B cell (primary cell): ENCODE results near the gene EXOC3. TPM values are rescaled to one million over a fixed set of nuclear protein-coding genes. Genes with fewer than 3 reads are reported as not detected.

Experiments
- ATAC-seq: fragments of 200-7000 bp; cut with Tn5 transposase; one replicate; pipeline ENCODE4 v1.10.0; 2021; ENCODE audit warnings: low read depth, mild to moderate bottlenecking, moderate number of reproducible peaks, moderate library complexity
- CTCF ChIA-PET: fragments of 350-600 bp; sonication (Branson Sonifier 250); formaldehyde crosslinking; loops from one replicate; lab custom pipeline; 2021; ENCODE audit warnings: antibody characterized with exemption, inconsistent platforms; lab: Charles Lee
- POLR2A ChIA-PET: fragments of 350-600 bp; sonication (Branson Sonifier 250); formaldehyde crosslinking; loops from one replicate; lab custom pipeline; 2021; ENCODE audit warnings: antibody characterized with exemption; lab: Charles Lee
- DNase-seq: peaks from one replicate; pipeline ENCODE4 v3.0.0; 2013
- H2AFZ ChIP-seq: 2 replicates; pipeline ENCODE4 v1.6.1; 2012; ENCODE audit warnings: mild to moderate bottlenecking, low read depth, low read length; ENCODE audit not compliant: insufficient read depth, poor library complexity, severe bottlenecking
- H3K27ac ChIP-seq, 2 donors: 1 replicate in 1 of 2; 2 replicates in 1 of 2; pipeline ENCODE4 v1.5.1; 2012 to 2013; ENCODE audit warnings: low read length in 2 of 2, mild to moderate bottlenecking in 2 of 2, moderate library complexity in 1 of 2
- H3K27me3 ChIP-seq, 4 experiments: fragments of 200-600 bp in 1 of 4; sonication (generic) in 1 of 4; replicated peaks in 1 of 4; 1 replicate in 2 of 4; 2 replicates in 2 of 4; pipeline versions ENCODE4 v1.6.1 to v1.7.0; 2013 to 2016; ENCODE audit warnings: low read length in 3 of 4, mild to moderate bottlenecking in 2 of 4, mixed read lengths in 1 of 4, moderate library complexity in 1 of 4; ENCODE audit not compliant: insufficient read depth in 4 of 4, control insufficient read depth in 3 of 4; ENCODE audit errors: control extremely low read depth in 1 of 4
- H3K36me3 ChIP-seq, 2 experiments: replicated peaks in 1 of 2; 1 replicate in 1 of 2; 2 replicates in 1 of 2; pipeline versions ENCODE4 v1.6.1 to v1.7.1; 2013; ENCODE audit warnings: low read length in 1 of 2; ENCODE audit not compliant: insufficient read depth in 2 of 2, control insufficient read depth in 1 of 2; ENCODE audit errors: control extremely low read depth in 1 of 2, extremely low read depth in 1 of 2
- H3K4me1 ChIP-seq, 2 donors: fragments of 200-600 bp in 1 of 2; sonication (generic) in 1 of 2; 1 replicate in 1 of 2; 2 replicates in 1 of 2; pipeline versions ENCODE4 v1.5.1 to v1.6.1; 2013 to 2017; ENCODE audit warnings: low read length in 2 of 2; ENCODE audit not compliant: control insufficient read depth in 2 of 2, insufficient read depth in 2 of 2
- H3K4me2 ChIP-seq: replicated peaks from 2 replicates; pipeline ENCODE3; 2012; ENCODE audit warnings: mild to moderate bottlenecking, low read depth, low read length; ENCODE audit not compliant: poor library complexity, severe bottlenecking
- H3K4me3 ChIP-seq, 5 experiments: fragments of 200-600 bp in 1 of 5; sonication (generic) in 1 of 5; 1 replicate in 3 of 5; 2 replicates in 2 of 5; pipeline versions ENCODE4 v1.5.1 to v1.7.0; 2011 to 2016; ENCODE audit warnings: low read length in 4 of 5, mild to moderate bottlenecking in 4 of 5, low read depth in 2 of 5, control low read depth in 1 of 5, moderate library complexity in 1 of 5; ENCODE audit not compliant: insufficient read depth in 1 of 5; ENCODE audit errors: control extremely low read depth in 1 of 5, extremely low read depth in 1 of 5
- H3K79me2 ChIP-seq: fragments of 200-600 bp; sonication (generic); one replicate; pipeline ENCODE4 v1.6.0; 2016; ENCODE audit warnings: low read length; ENCODE audit not compliant: control insufficient read depth, insufficient read depth
- H3K9ac ChIP-seq: fragments of 200-600 bp; sonication (generic); 2 replicates; pipeline ENCODE4 v1.6.1; 2017; ENCODE audit warnings: mild to moderate bottlenecking, low read length, moderate library complexity
- H3K9me3 ChIP-seq, 3 donors: one replicate each; pipeline versions ENCODE4 v1.6.1 to v1.7.1; 2013; ENCODE audit warnings: low read length in 2 of 3; ENCODE audit not compliant: control insufficient read depth in 2 of 3, insufficient read depth in 1 of 3; ENCODE audit errors: control extremely low read depth in 1 of 3
- H4K20me1 ChIP-seq: 2 replicates; pipeline ENCODE4 v1.6.0; 2012; ENCODE audit warnings: mild to moderate bottlenecking, low read length; ENCODE audit not compliant: insufficient read depth, control insufficient read depth, poor library complexity, severe bottlenecking
- H3K27ac Mint-ChIP-seq: one replicate; pipeline ENCODE4 v1.8.0; 2021; ENCODE audit warnings: mixed read lengths
- H3K27me3 Mint-ChIP-seq: one replicate; pipeline ENCODE4 v1.8.0; 2021; ENCODE audit warnings: mixed read lengths
- H3K4me1 Mint-ChIP-seq: one replicate; pipeline ENCODE4 v1.8.0; 2021; ENCODE audit warnings: mixed read lengths
- H3K4me3 Mint-ChIP-seq: one replicate; pipeline ENCODE4 v1.8.0; 2021; ENCODE audit warnings: mixed read lengths
- H3K9me3 Mint-ChIP-seq: one replicate; pipeline ENCODE4 v1.8.0; 2022; ENCODE audit warnings: mixed read lengths; ENCODE audit not compliant: insufficient read depth
- EZH2 ChIP-seq: IDR thresholded peaks from 2 replicates; pipeline ENCODE4 v1.6.1; 2012; ENCODE audit warnings: borderline replicate concordance, low read depth, mild to moderate bottlenecking, moderate library complexity, low read length; ENCODE audit not compliant: insufficient read depth, poor library complexity, severe bottlenecking
- WGBS: methylation state at CpG from one replicate; pipeline ENCODE4 v1.1.5; 2013; ENCODE audit warnings: missing lambda C conversion rate; ENCODE audit not compliant: insufficient coverage; 5-methylcytosine and 5-hydroxymethylcytosine counted together
- intact Hi-C: fragments of 100-400 bp; cut with micrococcal nuclease; formaldehyde crosslinking; loops from one replicate; pipeline ENCODE4 v1.10.0; 2022
- polyA plus RNA-seq: library from polyadenylated mRNA; depleted of rRNA; stranded (reverse); fragments of >200 nt; gene quantifications from 2 replicates; pipeline ENCODE4 v1.2.3, GENCODE V29; 2012
- total RNA-seq, 2 donors: library from RNA; stranded (reverse); fragments of 120-200 nt in 1 of 2; gene quantifications; 1 replicate in 1 of 2; 2 replicates in 1 of 2; pipeline versions ENCODE4 v1.2.3 to v1.2.4, GENCODE V29; 2013 to 2022
- TF ChIP-seq, protein P1 (sequence below): fragments of 200-600 bp; IDR thresholded peaks from one replicate; pipeline ENCODE4 v1.8.0; 2022; ENCODE audit warnings: antibody characterized with exemption, mild to moderate bottlenecking

The EXOC3 gene
- total and polyA plus RNA-seq, 2 donors (not counting 1 experiment from before 2014, with no cell fraction given): 44.0 to 97.1 TPM

DNA sequence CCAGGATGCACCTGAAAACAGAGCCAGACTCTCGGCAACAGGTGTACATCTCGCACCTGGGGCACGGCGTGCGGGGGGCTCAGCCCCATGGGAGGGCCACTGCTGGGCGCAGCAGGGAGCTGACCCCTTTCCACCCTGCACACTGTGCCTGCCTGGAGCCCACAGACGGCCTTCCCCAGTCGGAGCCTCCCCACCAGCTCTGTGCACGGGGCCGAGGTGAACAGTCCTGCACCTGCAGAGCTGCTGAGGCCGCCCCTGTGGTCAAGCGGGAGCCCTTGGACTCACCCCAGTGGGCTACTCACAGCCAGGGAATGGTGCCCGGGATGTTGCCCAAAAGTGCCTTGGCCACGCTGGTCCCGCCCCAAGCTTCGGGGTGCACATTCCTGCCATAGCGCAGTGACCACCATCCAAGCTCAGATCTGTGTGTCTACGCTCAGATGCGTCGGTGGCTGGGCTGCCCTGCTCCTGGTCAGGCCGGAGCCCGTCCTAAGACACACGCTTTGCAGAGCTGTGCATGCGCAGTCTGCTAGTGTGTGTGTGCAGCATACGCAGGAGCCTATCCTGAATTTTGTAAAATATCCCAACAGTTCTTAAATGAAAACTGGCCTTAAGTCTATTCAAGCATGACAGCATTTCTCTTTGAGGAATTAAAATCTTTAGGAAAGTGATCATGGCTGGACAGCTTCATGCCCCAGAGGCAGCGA, 8.4 kb upstream of the EXOC3 start:
- TF ChIP-seq EZH2: no peak
- TF ChIP-seq, protein P1, sequence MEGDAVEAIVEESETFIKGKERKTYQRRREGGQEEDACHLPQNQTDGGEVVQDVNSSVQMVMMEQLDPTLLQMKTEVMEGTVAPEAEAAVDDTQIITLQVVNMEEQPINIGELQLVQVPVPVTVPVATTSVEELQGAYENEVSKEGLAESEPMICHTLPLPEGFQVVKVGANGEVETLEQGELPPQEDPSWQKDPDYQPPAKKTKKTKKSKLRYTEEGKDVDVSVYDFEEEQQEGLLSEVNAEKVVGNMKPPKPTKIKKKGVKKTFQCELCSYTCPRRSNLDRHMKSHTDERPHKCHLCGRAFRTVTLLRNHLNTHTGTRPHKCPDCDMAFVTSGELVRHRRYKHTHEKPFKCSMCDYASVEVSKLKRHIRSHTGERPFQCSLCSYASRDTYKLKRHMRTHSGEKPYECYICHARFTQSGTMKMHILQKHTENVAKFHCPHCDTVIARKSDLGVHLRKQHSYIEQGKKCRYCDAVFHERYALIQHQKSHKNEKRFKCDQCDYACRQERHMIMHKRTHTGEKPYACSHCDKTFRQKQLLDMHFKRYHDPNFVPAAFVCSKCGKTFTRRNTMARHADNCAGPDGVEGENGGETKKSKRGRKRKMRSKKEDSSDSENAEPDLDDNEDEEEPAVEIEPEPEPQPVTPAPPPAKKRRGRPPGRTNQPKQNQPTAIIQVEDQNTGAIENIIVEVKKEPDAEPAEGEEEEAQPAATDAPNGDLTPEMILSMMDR: no peak
- H3K9me3 Mint-ChIP-seq: no peaks in the 10 kb centered on the region
- Histone ChIP-seq H3K9ac (no peak overlapping the region), H3K27ac (no peak overlapping the region), H3K36me3 (no peaks in the 10 kb centered on the region), H2AFZ (no peak overlapping the region), H4K20me1 (no peaks in the 10 kb centered on the region), H3K4me1 (no peaks in the 10 kb centered on the region), H3K9me3 (no peaks in the 10 kb centered on the region), H3K27me3 (peaks cover 0 to 10% (median 0%) of the 10 kb centered on the region in 4 experiments), H3K79me2 (no peaks in the 10 kb centered on the region), H3K4me2 (no peak overlapping the region), H3K4me3 (no peak overlapping the region)
- ATAC-seq (no peak), DNase-seq (no peak)
- intact Hi-C loops: no loop called here
- H3K27me3 Mint-ChIP-seq: peaks cover 12% of the 10 kb centered on the region
- no peak overlapping the region for H3K27ac Mint-ChIP-seq
- WGBS: 94% methylated on average over 23 of the region's 26 CpGs
- no peak overlapping the region for H3K4me3 Mint-ChIP-seq
- ChIA-PET CTCF (interaction anchor here (1.2 kb wide), 1 partner anchor 118 kb away, joined by 4 read pairs; no protein-coding TSS in a partner anchor), POLR2A (no interaction called here)
- no peaks in the 10 kb centered on the region for H3K4me1 Mint-ChIP-seq

DNA sequence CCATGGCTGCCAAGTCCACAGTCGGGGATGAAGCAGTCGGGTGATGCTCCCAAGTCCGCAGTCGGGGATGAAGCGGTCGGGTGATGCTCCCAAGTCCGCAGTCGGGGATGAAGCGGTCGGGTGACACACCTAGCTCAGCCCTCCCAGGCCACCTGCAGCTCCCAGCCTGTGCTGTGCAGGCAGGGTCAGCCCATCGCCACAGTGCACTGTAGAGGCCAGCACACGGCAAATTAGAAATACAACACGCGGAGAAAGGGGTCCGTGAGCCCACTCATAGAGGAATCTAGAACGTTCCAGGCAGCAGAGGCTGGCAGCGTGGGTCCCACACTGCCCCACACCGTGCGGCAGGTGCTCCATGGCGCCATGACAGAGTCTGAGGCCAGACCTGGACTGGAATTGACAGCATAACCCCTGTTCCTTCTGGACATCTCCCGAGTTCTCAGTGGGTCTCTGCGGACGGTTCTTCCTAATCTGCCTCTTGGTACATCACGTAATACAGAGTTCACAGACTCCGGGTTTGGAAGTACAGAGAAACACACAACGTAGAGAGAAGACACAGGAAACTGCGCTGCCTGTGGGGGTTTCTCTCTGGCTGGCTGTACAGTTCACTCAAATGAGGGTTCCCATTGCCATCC, 7.7 kb upstream of the EXOC3 start:
- H3K27me3 Mint-ChIP-seq: peaks cover 8% of the 10 kb centered on the region
- H3K9me3 ChIP-seq: no peaks in the 10 kb centered on the region
- CTCF ChIA-PET: interaction anchor here (1.2 kb wide), 1 partner anchor 118 kb away, joined by 4 read pairs; no protein-coding TSS in a partner anchor
- no peak for DNase-seq
- H3K4me1 ChIP-seq: no peaks in the 10 kb centered on the region
- POLR2A ChIA-PET: no interaction called here
- no peaks in the 10 kb centered on the region for H3K36me3 ChIP-seq
- 94% methylated on average over 27 of the region's 27 CpGs for WGBS
- no peaks in the 10 kb centered on the region for H3K9me3 Mint-ChIP-seq
- H3K27ac ChIP-seq: no peak overlapping the region
- no peaks in the 10 kb centered on the region for H4K20me1 ChIP-seq
- no peak overlapping the region for H3K27ac Mint-ChIP-seq
- no peaks in the 10 kb centered on the region for H3K4me1 Mint-ChIP-seq
- no peak overlapping the region for H3K9ac ChIP-seq
- no peak overlapping the region for H3K4me3 Mint-ChIP-seq
- ATAC-seq: no peak
- H3K4me2 ChIP-seq: no peak overlapping the region
- H3K27me3 ChIP-seq: peaks cover 0 to 10% (median 0%) of the 10 kb centered on the region in 4 experiments
- no peaks in the 10 kb centered on the region for H3K79me2 ChIP-seq
- no peak overlapping the region for H3K4me3 ChIP-seq
- TF ChIP-seq, protein P1: no peak
- TF ChIP-seq EZH2: no peak
- H2AFZ ChIP-seq: no peak overlapping the region
- intact Hi-C loops: no loop called here
